Measurements from ENCODE around the gene EEF2K. TPM values are rescaled to one million over a fixed set of nuclear protein-coding genes. Genes with fewer than 3 reads are reported as not detected.

EEF2K gene
- total and polyA plus RNA-seq, 2 of the 13 experiments (the other 11 are each of a cell fraction or from before 2014, with no cell fraction given) = 22.0 to 23.8 TPM

- TF ChIP-seq, protein P1, sequence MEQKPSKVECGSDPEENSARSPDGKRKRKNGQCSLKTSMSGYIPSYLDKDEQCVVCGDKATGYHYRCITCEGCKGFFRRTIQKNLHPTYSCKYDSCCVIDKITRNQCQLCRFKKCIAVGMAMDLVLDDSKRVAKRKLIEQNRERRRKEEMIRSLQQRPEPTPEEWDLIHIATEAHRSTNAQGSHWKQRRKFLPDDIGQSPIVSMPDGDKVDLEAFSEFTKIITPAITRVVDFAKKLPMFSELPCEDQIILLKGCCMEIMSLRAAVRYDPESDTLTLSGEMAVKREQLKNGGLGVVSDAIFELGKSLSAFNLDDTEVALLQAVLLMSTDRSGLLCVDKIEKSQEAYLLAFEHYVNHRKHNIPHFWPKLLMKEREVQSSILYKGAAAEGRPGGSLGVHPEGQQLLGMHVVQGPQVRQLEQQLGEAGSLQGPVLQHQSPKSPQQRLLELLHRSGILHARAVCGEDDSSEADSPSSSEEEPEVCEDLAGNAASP (CRISPR knock-in tag; IDR thresholded peaks at IDR 0.05; ENCODE audit: borderline replicate concordance) = peak; percentile 58; the same call in 1 of the 2 replicates
Observed at GRCh38 chr16:22282254-22282892, 76.3 kb downstream of the EEF2K start (continued).

DNA sequence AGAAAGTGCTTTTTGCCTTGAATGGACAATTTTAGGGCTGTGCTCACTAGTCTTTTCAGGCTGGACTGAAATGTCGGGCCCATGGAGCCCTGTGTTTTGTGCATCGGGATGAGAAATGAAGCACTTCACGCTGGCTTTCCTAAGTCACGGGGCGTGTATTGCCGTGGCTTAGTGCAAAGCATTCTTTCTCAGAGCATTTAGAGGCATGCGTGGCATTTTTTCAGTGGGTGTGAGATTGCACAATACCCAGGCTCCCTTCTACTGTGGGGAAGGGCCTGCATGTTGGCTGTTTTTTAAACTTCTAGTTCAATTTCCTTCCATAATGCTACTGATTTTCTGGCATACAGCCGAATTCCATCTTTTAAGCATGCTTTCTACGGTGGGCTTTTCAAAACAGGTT is 78.6 kb downstream of the EEF2K start:
- CTCF ChIA-PET (ENCODE audit: low intra/inter-chr PET ratio, low total read pairs) = no interaction called here
- POLR2A ChIA-PET = interaction anchor here (1.4 kb wide), 1 partner anchor 12 kb away, joined by 4 read pairs; the partner anchor contains the start of gene POLR3E
- TF ChIP-seq, protein P2, sequence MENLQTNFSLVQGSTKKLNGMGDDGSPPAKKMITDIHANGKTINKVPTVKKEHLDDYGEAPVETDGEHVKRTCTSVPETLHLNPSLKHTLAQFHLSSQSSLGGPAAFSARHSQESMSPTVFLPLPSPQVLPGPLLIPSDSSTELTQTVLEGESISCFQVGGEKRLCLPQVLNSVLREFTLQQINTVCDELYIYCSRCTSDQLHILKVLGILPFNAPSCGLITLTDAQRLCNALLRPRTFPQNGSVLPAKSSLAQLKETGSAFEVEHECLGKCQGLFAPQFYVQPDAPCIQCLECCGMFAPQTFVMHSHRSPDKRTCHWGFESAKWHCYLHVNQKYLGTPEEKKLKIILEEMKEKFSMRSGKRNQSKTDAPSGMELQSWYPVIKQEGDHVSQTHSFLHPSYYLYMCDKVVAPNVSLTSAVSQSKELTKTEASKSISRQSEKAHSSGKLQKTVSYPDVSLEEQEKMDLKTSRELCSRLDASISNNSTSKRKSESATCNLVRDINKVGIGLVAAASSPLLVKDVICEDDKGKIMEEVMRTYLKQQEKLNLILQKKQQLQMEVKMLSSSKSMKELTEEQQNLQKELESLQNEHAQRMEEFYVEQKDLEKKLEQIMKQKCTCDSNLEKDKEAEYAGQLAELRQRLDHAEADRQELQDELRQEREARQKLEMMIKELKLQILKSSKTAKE (CRISPR knock-in tag; IDR thresholded peaks at IDR 0.05; ENCODE audit: borderline replicate concordance) = no peak
- TF ChIP-seq NR1H2 (CRISPR knock-in tag; IDR thresholded peaks at IDR 0.05; ENCODE audit: borderline replicate concordance, low read depth) = no peak
- TF ChIP-seq CEBPB (IDR thresholded peaks at IDR 0.05; ENCODE audit: borderline replicate concordance, low read depth, low read length) = peak; percentile 93
- no peak for TF ChIP-seq ZKSCAN5 (CRISPR knock-in tag; IDR thresholded peaks at IDR 0.05)
- TF ChIP-seq SMYD3 (CRISPR knock-in tag; IDR thresholded peaks at IDR 0.05) = no peak
- TF ChIP-seq CEBPG (CRISPR knock-in tag; IDR thresholded peaks at IDR 0.05) = peak; percentile 59; the same call in 1 of the 2 replicates
- in situ Hi-C loops (cut with HindIII; ENCODE audit: extremely low pct_ligation_motif_present, low pct_unique_long_range_greater_than_20kb) (no loop called here), intact Hi-C loops (cut with micrococcal nuclease; ENCODE audit: unreplicated experiment) (loop anchor here (5.0 to 10.0 kb wide), 2 partner anchors 50 to 77 kb away; partner anchors contain the start of gene EEF2K)
- Histone ChIP-seq H4K20me1 (ENCODE audit: insufficient read depth, low read length) (no peaks in the 10 kb centered on the region), H2AFZ (ENCODE audit: low read length) (no peak overlapping the region), H3K9ac (ENCODE audit: insufficient read depth, low read depth, low read length) (no peak overlapping the region), H3K4me1 (ENCODE audit: insufficient read depth, low read length) (no peaks in the 10 kb centered on the region; the same call in 1 of the 2 replicates), H3K4me2 (ENCODE audit: low read depth, low read length) (no peak overlapping the region), H3K9me3 (ENCODE audit: low read length) (no peaks in the 10 kb centered on the region), H3K36me3 (replicated peaks in 1 of 2; ENCODE audit: control insufficient read depth in 1 of 2, insufficient read depth in 2 of 2, low read length in 2 of 2) (peaks cover 12 to 49% of the 10 kb centered on the region in 2 experiments), H3K4me3 (replicated peaks in 1 of 3; ENCODE audit: insufficient read depth in 1 of 3, low read depth in 2 of 3, low read length in 3 of 3) (no peak overlapping the region), H3K79me2 (ENCODE audit: insufficient read depth, low read length) (no peaks in the 10 kb centered on the region), H3K27me3 (ENCODE audit: control insufficient read depth in 1 of 2, insufficient read depth in 2 of 2, low read length in 2 of 2) (no peaks in the 10 kb centered on the region), H3K27ac (ENCODE audit: extremely low read length, insufficient read depth, low read length) (no peak overlapping the region)
- ATAC-seq = no peak
- no peak for DNase-seq (ENCODE audit: low spot score)
- 95% methylated on average over 9 of the region's 9 CpGs for WGBS (ENCODE audit: low lambda C conversion rate)
- FAIRE-seq = no peak
- no TSS peak for BruUV-seq (replicated peaks)

Measured in HepG2 (cell line).